Right atrium auricular region (tissue), 2 donors: ENCODE measurements around the gene SPATA20. TPM values are rescaled to one million over a fixed set of nuclear protein-coding genes. Genes with fewer than 3 reads are reported as not detected.

Experiments
- DNase-seq: peaks from one replicate; pipeline ENCODE4 v3.0.0-alpha.2; 2019; ENCODE audit warnings: low spot score
- H3K27ac ChIP-seq, 2 donors: fragments of 200-600 bp; sonication (generic); 1 replicate in 1 of 2; 2 replicates in 1 of 2; pipeline ENCODE4 v1.5.1; 2016 to 2019
- H3K27me3 ChIP-seq, 2 donors: fragments of 200-600 bp; sonication (generic); one replicate each; pipeline versions ENCODE4 v1.5.1 to v1.6.0; 2017 to 2019
- H3K36me3 ChIP-seq: fragments of 200-600 bp; sonication (generic); one replicate; pipeline ENCODE4 v1.5.1; 2016
- H3K4me1 ChIP-seq, 2 donors: fragments of 200-600 bp; sonication (generic); one replicate each; pipeline versions ENCODE4 v1.5.1 to v1.6.0; 2017 to 2019
- H3K4me3 ChIP-seq, 2 donors: fragments of 200-600 bp; sonication (generic); 1 replicate in 1 of 2; 2 replicates in 1 of 2; pipeline ENCODE4 v1.5.1; 2017 to 2019; ENCODE audit warnings: mild to moderate bottlenecking in 1 of 2, moderate library complexity in 1 of 2
- H3K9me3 ChIP-seq, 2 donors: fragments of 200-600 bp; sonication (generic); one replicate each; pipeline ENCODE4 v1.5.1; 2019
- CTCF ChIP-seq, 2 donors: fragments of 200-600 bp; sonication (generic); IDR thresholded peaks; one replicate each; pipeline ENCODE4 v1.5.1; 2019; ENCODE audit warnings: antibody characterized with exemption in 2 of 2
- total RNA-seq, 2 donors: library from RNA; depleted of rRNA; stranded (reverse); fragments of >200 nt; gene quantifications; one replicate each; pipeline ENCODE4 v1.1.0, GENCODE V29; 2016

SPATA20 gene
- total RNA-seq, 2 donors from 2014 or later = 42.8 to 59.3 TPM

- Histone ChIP-seq H3K4me3 (no peak overlapping the region), H3K4me1 (no peaks in the 10 kb centered on the region), H3K27me3 (no peaks in the 10 kb centered on the region), H3K36me3 (no peaks in the 10 kb centered on the region), H3K9me3 (no peaks in the 10 kb centered on the region), H3K27ac (no peak overlapping the region)
- no peak for TF ChIP-seq CTCF (IDR thresholded peaks at IDR 0.05)
- no peak for DNase-seq
Observed at GRCh38 chr17:50502301-50502990, 44.5 kb upstream of the SPATA20 start.

- Histone ChIP-seq H3K9me3 (no peaks in the 10 kb centered on the region), H3K27ac (no peak overlapping the region), H3K36me3 (no peaks in the 10 kb centered on the region), H3K4me3 (no peak overlapping the region), H3K27me3 (no peaks in the 10 kb centered on the region), H3K4me1 (peaks cover 0 to 8% of the 10 kb centered on the region in 2 donors)
- DNase-seq = no peak
- TF ChIP-seq CTCF (IDR thresholded peaks at IDR 0.05) = no peak
Observed at GRCh38 chr17:50505591-50506130, 41.3 kb upstream of the SPATA20 start.

- Histone ChIP-seq H3K9me3 (no peaks in the 10 kb centered on the region), H3K36me3 (no peaks in the 10 kb centered on the region), H3K4me3 (no peak overlapping the region), H3K27ac (no peak overlapping the region), H3K27me3 (no peaks in the 10 kb centered on the region), H3K4me1 (peaks cover 0 to 12% of the 10 kb centered on the region in 2 donors)
- DNase-seq = no peak
- no peak for TF ChIP-seq CTCF (IDR thresholded peaks at IDR 0.05)
Observed at GRCh38 chr17:50506298-50506697, 40.7 kb upstream of the SPATA20 start.

GRCh38 chr17:50507871-50508572 is 39.0 kb upstream of the SPATA20 start, which contains the start of gene MYCBPAP:
Gene MYCBPAP (plus strand): TSS chr17:50508439. CDS start chr17:50508675, 236 bp downstream.
- Histone ChIP-seq H3K9me3 (no peaks in the 10 kb centered on the region), H3K4me3 (peak within 1 kb of the TSS; percentile 54 to 71), H3K4me1 (peaks cover 0 to 16% of the 10 kb centered on the region in 2 donors), H3K36me3 (no peaks in the 10 kb centered on the region), H3K27me3 (no peaks in the 10 kb centered on the region), H3K27ac (peak within 1 kb of the TSS; percentile 81 to 86)
- peak in 1 of 2 donors; percentile 51 for TF ChIP-seq CTCF (IDR thresholded peaks at IDR 0.05)
- peak; percentile 88 for DNase-seq

- no peak for DNase-seq
- H3K9me3 ChIP-seq = no peaks in the 10 kb centered on the region
- H3K27me3 ChIP-seq = no peaks in the 10 kb centered on the region
- no peaks in the 10 kb centered on the region for H3K36me3 ChIP-seq
- peak overlapping the region; percentile 54 to 71 for H3K4me3 ChIP-seq
- H3K4me1 ChIP-seq = peaks cover 0 to 16% of the 10 kb centered on the region in 2 donors
- TF ChIP-seq CTCF (IDR thresholded peaks at IDR 0.05) = no peak
- H3K27ac ChIP-seq = peak overlapping the region; percentile 81 to 86
Observed at GRCh38 chr17:50508573-50509460, 38.2 kb upstream of the SPATA20 start.
